Panc1 (cell line): Measurements from ENCODE around the gene UGT1A9. TPM values are rescaled to one million over a fixed set of nuclear protein-coding genes. Genes with fewer than 3 reads are reported as not detected.

Experiments
- ATAC-seq: fragments of 200-7000 bp; cut with Tn5 transposase; 2 replicates; pipeline ENCODE4 v1.9.1; 2020; ENCODE audit warnings: mild to moderate bottlenecking, moderate library complexity
- BruUV-seq: library from RNA; stranded (reverse); fragments of 400-500 nt; replicated peaks from 2 replicates; lab custom pipeline; 2021; lab: Mats Ljungman, UMichigan
- CTCF ChIA-PET: fragments of 300-600 bp; sonication (Branson Sonifier 250); formaldehyde crosslinking; loops from one replicate; lab custom pipeline; 2022; ENCODE audit warnings: antibody characterized with exemption; lab: Charles Lee
- POLR2A ChIA-PET: fragments of 300-600 bp; sonication (Branson Sonifier 250); formaldehyde crosslinking; loops from one replicate; lab custom pipeline; 2022; ENCODE audit warnings: antibody characterized with exemption; lab: Charles Lee
- DNase-seq: peaks from one replicate; pipeline ENCODE4 v3.0.0-alpha.2; 2010; ENCODE audit warnings: low read depth, low spot score
- H3K27ac ChIP-seq: 2 replicates; pipeline ENCODE4 v1.5.1; 2011; ENCODE audit warnings: mild to moderate bottlenecking, low read length, inconsistent platforms
- H3K27me3 ChIP-seq: fragments of 200-500 bp; sonication (Bioruptor generic); 2 replicates; pipeline ENCODE4 v1.6.0; 2014; ENCODE audit warnings: low read length, inconsistent platforms; ENCODE audit not compliant: control insufficient read depth, insufficient read depth
- H3K36me3 ChIP-seq: fragments of 200-500 bp; sonication (Bioruptor generic); 2 replicates; pipeline ENCODE4 v1.5.1; 2014; ENCODE audit warnings: inconsistent platforms, mild to moderate bottlenecking, low read length, moderate library complexity; ENCODE audit not compliant: control insufficient read depth, insufficient read depth
- H3K4me1 ChIP-seq: 2 replicates; pipeline ENCODE4 v1.5.1; 2011; ENCODE audit warnings: inconsistent platforms, mild to moderate bottlenecking, low read length, moderate library complexity; ENCODE audit not compliant: control insufficient read depth, insufficient read depth
- H3K4me3 ChIP-seq, 2 experiments: 2 replicates each; pipeline ENCODE4 v1.5.1; 2011 to 2012; ENCODE audit warnings: low read depth in 2 of 2, low read length in 2 of 2, mild to moderate bottlenecking in 2 of 2, inconsistent platforms in 1 of 2, moderate library complexity in 1 of 2
- H3K9me3 ChIP-seq: fragments of 200-500 bp; sonication (Bioruptor generic); 2 replicates; pipeline ENCODE4 v1.5.1; 2014; ENCODE audit warnings: low read depth, mild to moderate bottlenecking, inconsistent platforms, low read length, moderate library complexity; ENCODE audit not compliant: control insufficient read depth, insufficient read depth
- POLR2AphosphoS5 ChIP-seq: IDR thresholded peaks from 2 replicates; pipeline ENCODE4 v1.6.1; 2012; ENCODE audit warnings: mild to moderate bottlenecking, low read depth, low read length, moderate library complexity
- REST ChIP-seq, 2 experiments: IDR thresholded peaks; 2 replicates each; pipeline ENCODE4 v1.6.1; 2011 to 2012; ENCODE audit warnings: low read depth in 2 of 2, control low read depth in 1 of 2, low read length in 1 of 2, mild to moderate bottlenecking in 1 of 2, moderate library complexity in 1 of 2; ENCODE audit not compliant: insufficient read depth in 1 of 2
- SIN3A ChIP-seq: IDR thresholded peaks from 2 replicates; pipeline ENCODE4 v1.6.1; 2012; ENCODE audit warnings: low read depth, mild to moderate bottlenecking, low read length, moderate library complexity, borderline replicate concordance; ENCODE audit not compliant: insufficient read depth
- TCF7L2 ChIP-seq: IDR thresholded peaks from 2 replicates; pipeline ENCODE4 v1.6.1; 2011; ENCODE audit warnings: mild to moderate bottlenecking, low read depth, low read length, inconsistent platforms
- in situ Hi-C: cut with HindIII; loops from 2 replicates; pipeline ENCODE4 v1.10.0; 2016; ENCODE audit warnings: low sequenced_read_pairs, low pct_unique_long_range_greater_than_20kb
- intact Hi-C: fragments of 100-400 bp; cut with micrococcal nuclease; formaldehyde crosslinking; loops from one replicate; pipeline ENCODE4 v1.10.0; 2022; ENCODE audit not compliant: unreplicated experiment
- total RNA-seq: library from RNA; stranded (reverse); gene quantifications from one replicate; pipeline ENCODE4 v1.2.1, GENCODE V29; 2021; ENCODE audit not compliant: unreplicated experiment
- TF ChIP-seq, protein P1 (sequence below): fragments of 450-650 bp; IDR thresholded peaks from 2 replicates; pipeline ENCODE4 v1.5.1; 2017; ENCODE audit warnings: mild to moderate bottlenecking

UGT1A9 gene
- total RNA-seq, 1 experiment from 2014 or later: not detected

GRCh38 chr2:233707940-233708644, 36.4 kb downstream of the UGT1A9 start:
- intact Hi-C loops (loop anchor here (5.0 kb wide), 1 partner anchor 221 kb away; no protein-coding TSS in a partner anchor), in situ Hi-C loops (no loop called here)
- TF ChIP-seq TCF7L2 (no peak), SIN3A (no peak), POLR2AphosphoS5 (no peak)
- TF ChIP-seq, protein P1, sequence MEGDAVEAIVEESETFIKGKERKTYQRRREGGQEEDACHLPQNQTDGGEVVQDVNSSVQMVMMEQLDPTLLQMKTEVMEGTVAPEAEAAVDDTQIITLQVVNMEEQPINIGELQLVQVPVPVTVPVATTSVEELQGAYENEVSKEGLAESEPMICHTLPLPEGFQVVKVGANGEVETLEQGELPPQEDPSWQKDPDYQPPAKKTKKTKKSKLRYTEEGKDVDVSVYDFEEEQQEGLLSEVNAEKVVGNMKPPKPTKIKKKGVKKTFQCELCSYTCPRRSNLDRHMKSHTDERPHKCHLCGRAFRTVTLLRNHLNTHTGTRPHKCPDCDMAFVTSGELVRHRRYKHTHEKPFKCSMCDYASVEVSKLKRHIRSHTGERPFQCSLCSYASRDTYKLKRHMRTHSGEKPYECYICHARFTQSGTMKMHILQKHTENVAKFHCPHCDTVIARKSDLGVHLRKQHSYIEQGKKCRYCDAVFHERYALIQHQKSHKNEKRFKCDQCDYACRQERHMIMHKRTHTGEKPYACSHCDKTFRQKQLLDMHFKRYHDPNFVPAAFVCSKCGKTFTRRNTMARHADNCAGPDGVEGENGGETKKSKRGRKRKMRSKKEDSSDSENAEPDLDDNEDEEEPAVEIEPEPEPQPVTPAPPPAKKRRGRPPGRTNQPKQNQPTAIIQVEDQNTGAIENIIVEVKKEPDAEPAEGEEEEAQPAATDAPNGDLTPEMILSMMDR: no peak
- no peak overlapping the region for H3K27ac ChIP-seq
- no peaks in the 10 kb centered on the region for H3K27me3 ChIP-seq
- DNase-seq (no peak), ATAC-seq (peak; percentile 51; the same call in 1 of the 2 replicates)
- no TSS peak for BruUV-seq
- H3K4me3 ChIP-seq: no peak overlapping the region
- POLR2A ChIA-PET: no interaction called here
- no peaks in the 10 kb centered on the region for H3K36me3 ChIP-seq
- H3K9me3 ChIP-seq: no peaks in the 10 kb centered on the region
- CTCF ChIA-PET: no interaction called here
- H3K4me1 ChIP-seq: peaks cover 5% of the 10 kb centered on the region

DNA sequence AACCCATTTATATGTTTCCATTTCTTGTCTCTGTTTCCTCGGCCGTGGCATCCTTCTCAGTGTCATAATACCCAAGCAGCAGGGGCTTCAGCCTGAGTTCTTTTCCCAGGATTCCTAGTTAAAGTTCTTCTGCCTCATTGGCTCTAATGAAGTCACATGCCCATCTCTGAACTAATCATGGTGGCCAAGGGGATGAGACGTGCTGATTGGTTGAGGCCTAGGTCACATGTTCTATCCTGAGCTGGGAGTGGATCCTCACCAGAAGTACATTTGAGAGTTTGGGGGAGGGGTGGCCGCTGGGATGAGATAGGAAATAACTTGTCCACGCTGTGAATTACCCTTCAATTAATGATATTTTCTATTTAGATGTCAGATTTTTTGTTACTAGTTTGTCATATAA, 37.2 kb downstream of the UGT1A9 start:
- intact Hi-C loops (loop anchor here (5.0 kb wide), 1 partner anchor 222 kb away; no protein-coding TSS in a partner anchor), in situ Hi-C loops (no loop called here)
- no TSS peak for BruUV-seq
- no peak overlapping the region for H3K4me3 ChIP-seq
- H3K27ac ChIP-seq: peak overlapping the region; percentile 30; the same call in 1 of the 2 replicates
- ChIA-PET CTCF (no interaction called here), POLR2A (no interaction called here)
- no peak for DNase-seq
- TF ChIP-seq, protein P1: no peak
- TF ChIP-seq REST (IDR thresholded peaks at IDR 0.05; ENCODE audit: insufficient read depth in 1 of 2, low read depth in 2 of 2, low read length in 1 of 2) (no peak), SIN3A (no peak), POLR2AphosphoS5 (no peak), TCF7L2 (no peak)
- H3K36me3 ChIP-seq: no peaks in the 10 kb centered on the region
- no peaks in the 10 kb centered on the region for H3K27me3 ChIP-seq
- ATAC-seq: no peak
- peaks cover 5% of the 10 kb centered on the region for H3K4me1 ChIP-seq
- no peaks in the 10 kb centered on the region for H3K9me3 ChIP-seq
